ENCODE results near the gene LIPC.

DNA sequence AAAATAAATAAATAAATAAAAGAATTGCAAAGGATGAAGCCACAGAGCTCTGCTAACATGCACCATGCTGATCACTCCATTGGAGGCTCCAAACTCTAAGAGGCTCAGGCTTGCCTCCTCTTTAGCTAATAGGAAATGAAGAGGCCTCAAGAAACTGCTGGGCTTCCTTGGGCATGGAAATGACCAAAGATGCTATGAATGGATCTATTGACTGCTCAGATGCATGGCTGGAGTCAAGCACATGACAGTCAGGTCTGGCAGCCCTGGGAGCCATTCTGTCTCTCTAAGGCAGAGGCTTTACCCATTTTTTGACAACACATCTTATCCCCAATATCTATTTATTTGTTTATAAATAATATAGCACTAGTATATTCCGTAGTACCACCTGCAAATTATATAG is 5.3 kb upstream of the LIPC start:
- TF ChIP-seq, protein P1, sequence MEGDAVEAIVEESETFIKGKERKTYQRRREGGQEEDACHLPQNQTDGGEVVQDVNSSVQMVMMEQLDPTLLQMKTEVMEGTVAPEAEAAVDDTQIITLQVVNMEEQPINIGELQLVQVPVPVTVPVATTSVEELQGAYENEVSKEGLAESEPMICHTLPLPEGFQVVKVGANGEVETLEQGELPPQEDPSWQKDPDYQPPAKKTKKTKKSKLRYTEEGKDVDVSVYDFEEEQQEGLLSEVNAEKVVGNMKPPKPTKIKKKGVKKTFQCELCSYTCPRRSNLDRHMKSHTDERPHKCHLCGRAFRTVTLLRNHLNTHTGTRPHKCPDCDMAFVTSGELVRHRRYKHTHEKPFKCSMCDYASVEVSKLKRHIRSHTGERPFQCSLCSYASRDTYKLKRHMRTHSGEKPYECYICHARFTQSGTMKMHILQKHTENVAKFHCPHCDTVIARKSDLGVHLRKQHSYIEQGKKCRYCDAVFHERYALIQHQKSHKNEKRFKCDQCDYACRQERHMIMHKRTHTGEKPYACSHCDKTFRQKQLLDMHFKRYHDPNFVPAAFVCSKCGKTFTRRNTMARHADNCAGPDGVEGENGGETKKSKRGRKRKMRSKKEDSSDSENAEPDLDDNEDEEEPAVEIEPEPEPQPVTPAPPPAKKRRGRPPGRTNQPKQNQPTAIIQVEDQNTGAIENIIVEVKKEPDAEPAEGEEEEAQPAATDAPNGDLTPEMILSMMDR (IDR thresholded peaks at IDR 0.05), result no peak
- TF ChIP-seq POLR2AphosphoS5 (IDR thresholded peaks at IDR 0.05) (no peak), POLR2A (IDR thresholded peaks at IDR 0.05) (no peak)
